A549 (cell line): ENCODE results near the gene PRDM1. TPM values are rescaled to one million over a fixed set of nuclear protein-coding genes. Genes with fewer than 3 reads are reported as not detected.

Source experiments
- ATAC-seq, 2 experiments: fragments of 200-7000 bp in 1 of 2; fragments of >200 bp in 1 of 2; cut with Nextera tagmentation in 1 of 2; cut with Tn5 transposase in 1 of 2; 3 replicates each; pipeline versions ENCODE4 v1.8.0 to v1.9.1; 2018 to 2020; ENCODE audit warnings: mild to moderate bottlenecking in 1 of 2, moderate library complexity in 1 of 2
- CTCF ChIA-PET: fragments of 300-600 bp; sonication (Branson Sonifier 250); formaldehyde crosslinking; extraction: SDS; loops from one replicate; lab custom pipeline; 2021; ENCODE audit warnings: antibody characterized with exemption, inconsistent platforms; lab: Yijun Ruan, JAX
- POLR2A ChIA-PET: fragments of 350-600 bp; formaldehyde crosslinking; extraction: SDS; loops from one replicate; lab custom pipeline; 2021; ENCODE audit warnings: antibody characterized with exemption, inconsistent platforms; lab: Yijun Ruan, JAX
- DNase-seq, 2 experiments: peaks; one replicate each; pipeline versions ENCODE4 v3.0.0 to v3.0.0-alpha.2; 2011 to 2016; ENCODE audit warnings: low read depth in 1 of 2, low spot score in 1 of 2
- FAIRE-seq: peaks from 2 replicates; lab custom pipeline; 2011; peaks lifted over from hg19 to GRCh38; lab: Jason Lieb, UNC
- H3K27ac ChIP-seq, 2 experiments: fragments of >200 bp; sonication (Bioruptor Twin); formaldehyde crosslinking; 3 replicates each; pipeline ENCODE4 v1.5.1; 2016 to 2017
- H3K4me1 ChIP-seq: fragments of >200 bp; sonication (Bioruptor Twin); formaldehyde crosslinking; 3 replicates; pipeline ENCODE4 v1.6.1; 2016
- H3K4me2 ChIP-seq: fragments of >200 bp; sonication (Bioruptor Twin); formaldehyde crosslinking; 3 replicates; pipeline ENCODE4 v1.6.1; 2016
- H3K4me3 ChIP-seq: fragments of >200 bp; sonication (Bioruptor Twin); formaldehyde crosslinking; 3 replicates; pipeline ENCODE4 v1.5.1; 2016
- H3K9me3 ChIP-seq: fragments of >200 bp; sonication (Bioruptor Twin); formaldehyde crosslinking; 3 replicates; pipeline ENCODE4 v1.6.1; 2016
- CEBPB ChIP-seq, 2 experiments: fragments of >200 bp in 1 of 2; sonication (Bioruptor Twin) in 1 of 2; formaldehyde crosslinking in 1 of 2; IDR thresholded peaks; 2 replicates each; pipeline ENCODE4 v1.6.1; 2012 to 2016
- FOSL2 ChIP-seq, 2 experiments: fragments of 450-650 bp in 1 of 2; fragments of >200 bp in 1 of 2; sonication (Bioruptor Twin) in 1 of 2; formaldehyde crosslinking; IDR thresholded peaks; 2 replicates each; pipeline versions ENCODE4 v1.5.0 to v1.6.1; 2016 to 2020; ENCODE audit warnings: mild to moderate bottlenecking in 1 of 2, moderate library complexity in 1 of 2
- HEYL ChIP-seq: fragments of 250-450 bp; sonication (Bioruptor Pico); IDR thresholded peaks from 2 replicates; pipeline ENCODE4 v1.8.0; 2021; ENCODE audit warnings: mild to moderate bottlenecking, moderate library complexity
- JUN ChIP-seq, 2 experiments: fragments of >200 bp; sonication (Bioruptor Twin); formaldehyde crosslinking; IDR thresholded peaks; 2 replicates in 1 of 2; 3 replicates in 1 of 2; pipeline ENCODE4 v1.6.1; 2016 to 2017
- MAFK ChIP-seq: fragments of 450-650 bp; IDR thresholded peaks from 2 replicates; pipeline ENCODE4 v1.6.1; 2014; ENCODE audit not compliant: partially characterized antibody
- MAZ ChIP-seq: fragments of 150-350 bp; IDR thresholded peaks from 2 replicates; pipeline ENCODE4 v1.6.1; 2014; ENCODE audit warnings: antibody characterized with exemption, low read depth, low read length, borderline replicate concordance
- RAD21 ChIP-seq, 2 experiments: fragments of >200 bp in 1 of 2; sonication (Bioruptor Twin) in 1 of 2; formaldehyde crosslinking in 1 of 2; IDR thresholded peaks in 1 of 2; conservative IDR thresholded peaks in 1 of 2; 2 replicates in 1 of 2; 3 replicates in 1 of 2; pipeline ENCODE4 v1.6.1; 2012 to 2018; ENCODE audit warnings: inconsistent platforms in 1 of 2
- SMC3 ChIP-seq: fragments of >200 bp; sonication (Bioruptor Twin); formaldehyde crosslinking; IDR thresholded peaks from 3 replicates; pipeline ENCODE4 v1.6.1; 2018; ENCODE audit warnings: inconsistent platforms
- WGBS: methylation state at CpG from one replicate; pipeline ENCODE4 v1.1.6; 2017; ENCODE audit errors: missing lambda C conversion rate; 5-methylcytosine and 5-hydroxymethylcytosine counted together
- polyA plus RNA-seq, 4 experiments: library from polyadenylated mRNA; depleted of rRNA in 3 of 4; stranded (reverse); fragments of >200 nt; fragmentation: RNase III in 1 of 4; extraction: RNeasy Plus Mini Kit Qiagen cat#74134 plus additional on column Dnase treatment in 1 of 4; gene quantifications; 2 replicates in 3 of 4; 3 replicates in 1 of 4; pipeline ENCODE4 v1.2.3, GENCODE V29; 2011 to 2017
- TF ChIP-seq, protein P1 (sequence below): fragments of >200 bp; sonication (Bioruptor Twin); formaldehyde crosslinking; IDR thresholded peaks from 2 replicates; pipeline ENCODE4 v1.6.1; 2016
- TF ChIP-seq, protein P2 (sequence below): fragments of >200 bp; sonication (Bioruptor Twin); formaldehyde crosslinking; IDR thresholded peaks from 3 replicates; pipeline ENCODE4 v1.5.1; 2016
- TF ChIP-seq, protein P3 (sequence below): IDR thresholded peaks from 2 replicates; pipeline ENCODE4 v1.6.1; 2012
- TF ChIP-seq, protein P4 (sequence below): fragments of 450-650 bp; IDR thresholded peaks from 2 replicates; pipeline ENCODE4 v1.6.1; 2014; ENCODE audit warnings: antibody characterized with exemption
- TF ChIP-seq, protein P5 (sequence below): fragments of 150-350 bp; IDR thresholded peaks from 2 replicates; pipeline ENCODE4 v1.6.1; 2014; ENCODE audit warnings: low read depth, mild to moderate bottlenecking, low read length
- TF ChIP-seq, protein P6 (sequence below): fragments of >200 bp; sonication (Bioruptor Twin); formaldehyde crosslinking; IDR thresholded peaks from 3 replicates; pipeline ENCODE4 v1.6.1; 2016

The PRDM1 gene
- polyA plus RNA-seq, 2 of the 4 experiments (the other 2 are of a cell fraction), result 2.6 to 11.2 TPM

DNA sequence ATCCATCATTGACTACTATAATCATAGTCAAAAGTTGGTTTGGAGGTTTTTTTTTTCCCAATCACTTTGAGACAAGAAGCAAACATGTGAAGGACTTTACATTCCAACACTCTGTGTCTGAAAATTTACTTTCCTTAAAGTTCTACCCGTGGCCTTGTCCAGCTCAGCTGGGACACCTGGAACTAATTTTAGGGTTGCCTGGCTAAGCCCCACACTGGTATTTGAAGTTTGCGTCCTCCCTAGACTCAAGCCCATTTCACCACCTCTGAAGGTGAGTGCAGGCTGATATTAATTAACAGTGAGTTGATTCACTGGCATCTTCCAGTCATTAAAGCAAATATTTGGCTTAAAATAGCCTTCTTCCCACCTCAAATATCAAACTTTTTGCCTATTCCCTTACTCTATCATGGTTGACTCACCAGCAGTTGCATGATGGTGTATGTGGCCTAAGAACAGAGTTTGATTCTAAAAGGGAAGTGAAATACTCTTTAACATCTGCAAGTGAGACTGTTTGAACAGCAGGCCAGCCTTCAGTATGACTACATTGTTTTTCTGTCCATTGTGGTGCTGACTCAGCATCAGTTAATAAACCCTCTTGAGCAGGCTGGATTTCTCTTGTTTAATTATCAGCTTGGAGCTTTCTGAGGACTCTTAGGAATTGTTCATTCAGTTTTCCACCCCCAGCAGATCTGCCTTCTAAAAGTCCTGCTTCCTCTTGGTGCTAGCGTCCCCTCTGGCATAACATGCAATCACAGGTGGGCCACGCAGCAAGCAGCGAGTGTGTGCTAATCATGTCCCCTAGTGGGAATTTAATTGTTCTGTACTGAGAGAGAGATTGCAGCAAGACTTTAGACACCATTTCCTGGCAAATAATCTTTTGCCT is 1.8 kb upstream of the PRDM1 start:
- no peak overlapping the region for H3K4me3 ChIP-seq
- FAIRE-seq, result no peak
- WGBS, result 45% methylated on average over 5 of the region's 5 CpGs
- peak; percentile 57 to 62 for ATAC-seq
- TF ChIP-seq, protein P1, sequence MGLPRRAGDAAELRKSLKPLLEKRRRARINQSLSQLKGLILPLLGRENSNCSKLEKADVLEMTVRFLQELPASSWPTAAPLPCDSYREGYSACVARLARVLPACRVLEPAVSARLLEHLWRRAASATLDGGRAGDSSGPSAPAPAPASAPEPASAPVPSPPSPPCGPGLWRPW, result no peak
- TF ChIP-seq SMC3 (peak; percentile 71), MAZ (no peak), CEBPB (IDR thresholded peaks at IDR 0.05) (peak in 1 of 2 experiments; percentile 46; a peak in 2 of 4 replicates), FOSL2 (IDR thresholded peaks at IDR 0.05) (no peak), FOSL2 (CRISPR knock-in tag; IDR thresholded peaks at IDR 0.05) (peak; percentile 67), RAD21 (conservative IDR thresholded peaks at IDR 0.05 in 1 of 2, IDR thresholded peaks at IDR 0.05 in 1 of 2) (peak; percentile 82 to 89), MAFK (peak; percentile 99)
- TF ChIP-seq, protein P2, sequence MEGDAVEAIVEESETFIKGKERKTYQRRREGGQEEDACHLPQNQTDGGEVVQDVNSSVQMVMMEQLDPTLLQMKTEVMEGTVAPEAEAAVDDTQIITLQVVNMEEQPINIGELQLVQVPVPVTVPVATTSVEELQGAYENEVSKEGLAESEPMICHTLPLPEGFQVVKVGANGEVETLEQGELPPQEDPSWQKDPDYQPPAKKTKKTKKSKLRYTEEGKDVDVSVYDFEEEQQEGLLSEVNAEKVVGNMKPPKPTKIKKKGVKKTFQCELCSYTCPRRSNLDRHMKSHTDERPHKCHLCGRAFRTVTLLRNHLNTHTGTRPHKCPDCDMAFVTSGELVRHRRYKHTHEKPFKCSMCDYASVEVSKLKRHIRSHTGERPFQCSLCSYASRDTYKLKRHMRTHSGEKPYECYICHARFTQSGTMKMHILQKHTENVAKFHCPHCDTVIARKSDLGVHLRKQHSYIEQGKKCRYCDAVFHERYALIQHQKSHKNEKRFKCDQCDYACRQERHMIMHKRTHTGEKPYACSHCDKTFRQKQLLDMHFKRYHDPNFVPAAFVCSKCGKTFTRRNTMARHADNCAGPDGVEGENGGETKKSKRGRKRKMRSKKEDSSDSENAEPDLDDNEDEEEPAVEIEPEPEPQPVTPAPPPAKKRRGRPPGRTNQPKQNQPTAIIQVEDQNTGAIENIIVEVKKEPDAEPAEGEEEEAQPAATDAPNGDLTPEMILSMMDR, result peak; percentile 64
- TF ChIP-seq, protein P3, sequence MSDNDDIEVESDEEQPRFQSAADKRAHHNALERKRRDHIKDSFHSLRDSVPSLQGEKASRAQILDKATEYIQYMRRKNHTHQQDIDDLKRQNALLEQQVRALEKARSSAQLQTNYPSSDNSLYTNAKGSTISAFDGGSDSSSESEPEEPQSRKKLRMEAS, result peak; percentile 36; the same call in 1 of the 2 replicates
- TF ChIP-seq, all 56 proteins: peak for 7
- DNase-seq, result peak; percentile 42 to 92
- H3K27ac ChIP-seq, result peak overlapping the region; percentile 87 to 88
- H3K9me3 ChIP-seq, result no peaks in the 10 kb centered on the region
- ChIA-PET CTCF (interaction anchor here (0.6 to 1.4 kb wide), 7 partner anchors 9 to 599 kb away, joined by 3 to 4 read pairs (median 4); no protein-coding TSS in a partner anchor), POLR2A (interaction anchor here (0.7 kb wide), 1 partner anchor 89 kb away, joined by 3 read pairs; no protein-coding TSS in a partner anchor)
- H3K4me2 ChIP-seq, result peak overlapping the region; percentile 97
- peaks cover 38% of the 10 kb centered on the region for H3K4me1 ChIP-seq

DNA sequence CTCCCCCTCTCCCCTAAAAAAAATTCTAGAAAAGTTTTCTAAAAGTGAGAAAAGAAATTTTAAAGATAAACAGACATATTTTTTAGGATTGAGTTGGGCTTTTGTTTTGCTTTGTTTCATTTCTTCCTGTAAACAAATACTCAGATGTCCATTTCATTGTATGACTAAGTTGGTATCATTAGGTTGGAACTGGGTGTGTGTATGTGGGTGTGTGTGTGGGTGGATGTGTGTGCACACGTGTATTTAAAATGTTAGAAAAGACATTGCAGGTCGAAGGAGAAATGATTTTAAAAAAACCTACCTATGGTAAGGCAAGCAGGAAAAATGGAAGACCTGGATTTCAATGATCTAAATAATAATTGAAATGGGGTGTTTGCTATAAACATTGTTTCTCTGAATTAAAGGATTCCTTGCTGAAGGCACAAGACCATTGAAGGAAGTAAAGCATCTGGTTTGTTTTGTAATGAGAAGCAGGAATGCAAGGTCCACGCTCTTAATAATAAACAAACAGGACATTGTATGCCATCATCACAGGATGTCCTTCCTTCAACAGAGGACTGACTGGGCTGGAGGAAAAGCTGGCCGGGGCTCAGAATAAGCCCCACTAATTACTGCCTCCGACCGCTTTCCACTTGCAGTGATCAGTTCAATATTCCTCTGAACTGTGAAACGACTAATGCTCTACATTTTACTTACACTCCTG is 996 bp upstream of the PRDM1 start:
- H3K27ac ChIP-seq, result peak overlapping the region; percentile 87 to 88
- TF ChIP-seq JUN (IDR thresholded peaks at IDR 0.05), result no peak
- TF ChIP-seq, protein P4, sequence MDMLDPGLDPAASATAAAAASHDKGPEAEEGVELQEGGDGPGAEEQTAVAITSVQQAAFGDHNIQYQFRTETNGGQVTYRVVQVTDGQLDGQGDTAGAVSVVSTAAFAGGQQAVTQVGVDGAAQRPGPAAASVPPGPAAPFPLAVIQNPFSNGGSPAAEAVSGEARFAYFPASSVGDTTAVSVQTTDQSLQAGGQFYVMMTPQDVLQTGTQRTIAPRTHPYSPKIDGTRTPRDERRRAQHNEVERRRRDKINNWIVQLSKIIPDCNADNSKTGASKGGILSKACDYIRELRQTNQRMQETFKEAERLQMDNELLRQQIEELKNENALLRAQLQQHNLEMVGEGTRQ, result no peak
- TF ChIP-seq, protein P5, sequence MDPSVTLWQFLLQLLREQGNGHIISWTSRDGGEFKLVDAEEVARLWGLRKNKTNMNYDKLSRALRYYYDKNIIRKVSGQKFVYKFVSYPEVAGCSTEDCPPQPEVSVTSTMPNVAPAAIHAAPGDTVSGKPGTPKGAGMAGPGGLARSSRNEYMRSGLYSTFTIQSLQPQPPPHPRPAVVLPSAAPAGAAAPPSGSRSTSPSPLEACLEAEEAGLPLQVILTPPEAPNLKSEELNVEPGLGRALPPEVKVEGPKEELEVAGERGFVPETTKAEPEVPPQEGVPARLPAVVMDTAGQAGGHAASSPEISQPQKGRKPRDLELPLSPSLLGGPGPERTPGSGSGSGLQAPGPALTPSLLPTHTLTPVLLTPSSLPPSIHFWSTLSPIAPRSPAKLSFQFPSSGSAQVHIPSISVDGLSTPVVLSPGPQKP, result no peak
- TF ChIP-seq, protein P6, sequence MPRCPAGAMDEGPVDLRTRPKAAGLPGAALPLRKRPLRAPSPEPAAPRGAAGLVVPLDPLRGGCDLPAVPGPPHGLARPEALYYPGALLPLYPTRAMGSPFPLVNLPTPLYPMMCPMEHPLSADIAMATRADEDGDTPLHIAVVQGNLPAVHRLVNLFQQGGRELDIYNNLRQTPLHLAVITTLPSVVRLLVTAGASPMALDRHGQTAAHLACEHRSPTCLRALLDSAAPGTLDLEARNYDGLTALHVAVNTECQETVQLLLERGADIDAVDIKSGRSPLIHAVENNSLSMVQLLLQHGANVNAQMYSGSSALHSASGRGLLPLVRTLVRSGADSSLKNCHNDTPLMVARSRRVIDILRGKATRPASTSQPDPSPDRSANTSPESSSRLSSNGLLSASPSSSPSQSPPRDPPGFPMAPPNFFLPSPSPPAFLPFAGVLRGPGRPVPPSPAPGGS, result no peak
- TF ChIP-seq HEYL (CRISPR knock-in tag), result no peak
- TF ChIP-seq, all 56 proteins: peak for 0
- H3K4me1 ChIP-seq, result peaks cover 45% of the 10 kb centered on the region
- CTCF ChIA-PET, result interaction anchor here (1.0 to 1.4 kb wide), 6 partner anchors 216 to 655 kb away, joined by 3 to 5 read pairs (median 4); no protein-coding TSS in a partner anchor
- H3K4me2 ChIP-seq, result peak overlapping the region; percentile 97
- H3K9me3 ChIP-seq, result no peaks in the 10 kb centered on the region
- 6% methylated on average over 7 of the region's 7 CpGs for WGBS
- peak in 1 of 2 experiments; percentile 16; a peak in 3 of 6 replicates for ATAC-seq
- FAIRE-seq, result no peak
- POLR2A ChIA-PET, result interaction anchor here (0.6 to 1.8 kb wide), 6 partner anchors 13 to 654 kb away, joined by 3 to 8 read pairs (median 4); no protein-coding TSS in a partner anchor
- peak overlapping the region; percentile 67 for H3K4me3 ChIP-seq
- DNase-seq, result peak in 1 of 2 experiments; percentile 50
